GM12872 (cell line): ENCODE results near the gene CHST14.

Experiments
- CTCF ChIP-seq: IDR thresholded peaks from 3 replicates; pipeline ENCODE4 v1.5.1; 2011; ENCODE audit warnings: low read depth, mild to moderate bottlenecking, low read length, moderate library complexity; ENCODE audit not compliant: insufficient read depth

Gene CHST14

GRCh38 chr15:40501487-40501886 is 30.7 kb downstream of the CHST14 start:
- TF ChIP-seq CTCF, result no peak

GRCh38 chr15:40506964-40507571 is 36.3 kb downstream of the CHST14 start:
- peak; percentile 73 for TF ChIP-seq CTCF

GRCh38 chr15:40508216-40508615 is 37.4 kb downstream of the CHST14 start:
- no peak for TF ChIP-seq CTCF

GRCh38 chr15:40510201-40510600 is 39.4 kb downstream of the CHST14 start:
- no peak for TF ChIP-seq CTCF

- no peak for TF ChIP-seq CTCF
Observed at GRCh38 chr15:40511093-40511471, 40.3 kb downstream of the CHST14 start.

- TF ChIP-seq CTCF, result no peak
Observed at GRCh38 chr15:40511472-40512133, 40.8 kb downstream of the CHST14 start.

GRCh38 chr15:40512440-40512839 is 41.7 kb downstream of the CHST14 start:
- no peak for TF ChIP-seq CTCF
